GM21390 (cell line): ENCODE data around the gene COMP.
"Not testable (repeated sequence)": the region's sequence is repeated elsewhere in the genome, so short reads cannot be mapped to it uniquely, and the experiment has no call there.

Source experiments
- ATAC-seq: cut with Tn5 transposase; IDR thresholded peaks from one replicate; pipeline ENCODE4 v1.9.1; 2021; ENCODE audit not compliant: unreplicated experiment

Gene COMP

DNA sequence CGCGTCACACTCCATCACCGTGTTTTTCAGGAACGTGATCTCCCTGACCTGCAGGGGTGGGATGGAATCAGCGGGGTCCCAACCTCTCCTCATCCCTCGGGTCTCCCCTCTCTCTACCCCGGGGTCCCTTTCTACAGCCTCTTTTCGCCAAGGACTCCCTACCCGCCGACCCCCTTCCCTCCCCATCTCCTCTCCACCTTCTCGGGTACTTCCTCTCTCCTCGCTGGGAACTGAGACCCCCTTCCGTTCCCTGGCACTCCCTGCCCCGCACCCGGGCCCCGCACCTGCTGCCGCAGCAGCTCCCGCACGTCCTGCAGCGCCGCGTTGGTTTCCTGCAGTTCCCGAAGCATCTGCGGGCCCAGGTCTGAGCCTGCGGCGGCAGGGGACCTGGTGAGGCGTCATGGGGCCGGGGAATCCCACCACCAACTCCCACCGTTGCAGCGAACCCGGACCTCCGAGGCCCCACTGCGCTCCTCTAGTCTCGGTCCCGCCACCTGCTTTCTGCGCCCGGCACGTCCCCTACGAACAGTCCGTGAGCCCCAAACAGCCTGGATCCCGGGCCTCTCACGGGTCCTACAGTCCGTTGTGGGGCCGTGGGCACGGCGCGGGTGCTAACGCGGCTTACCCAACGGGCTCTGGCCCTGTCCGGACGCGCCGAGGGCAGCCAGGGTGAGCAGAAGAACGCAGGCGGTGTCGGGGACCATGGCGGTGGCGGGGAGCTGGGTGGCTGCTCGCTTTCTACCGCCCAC lies at the start of gene COMP:
Gene COMP (minus strand): TSS at position 740 of the 749 bp plus-strand sequence. CDS start 36 bp downstream, at position 704.
- no peak for ATAC-seq

DNA sequence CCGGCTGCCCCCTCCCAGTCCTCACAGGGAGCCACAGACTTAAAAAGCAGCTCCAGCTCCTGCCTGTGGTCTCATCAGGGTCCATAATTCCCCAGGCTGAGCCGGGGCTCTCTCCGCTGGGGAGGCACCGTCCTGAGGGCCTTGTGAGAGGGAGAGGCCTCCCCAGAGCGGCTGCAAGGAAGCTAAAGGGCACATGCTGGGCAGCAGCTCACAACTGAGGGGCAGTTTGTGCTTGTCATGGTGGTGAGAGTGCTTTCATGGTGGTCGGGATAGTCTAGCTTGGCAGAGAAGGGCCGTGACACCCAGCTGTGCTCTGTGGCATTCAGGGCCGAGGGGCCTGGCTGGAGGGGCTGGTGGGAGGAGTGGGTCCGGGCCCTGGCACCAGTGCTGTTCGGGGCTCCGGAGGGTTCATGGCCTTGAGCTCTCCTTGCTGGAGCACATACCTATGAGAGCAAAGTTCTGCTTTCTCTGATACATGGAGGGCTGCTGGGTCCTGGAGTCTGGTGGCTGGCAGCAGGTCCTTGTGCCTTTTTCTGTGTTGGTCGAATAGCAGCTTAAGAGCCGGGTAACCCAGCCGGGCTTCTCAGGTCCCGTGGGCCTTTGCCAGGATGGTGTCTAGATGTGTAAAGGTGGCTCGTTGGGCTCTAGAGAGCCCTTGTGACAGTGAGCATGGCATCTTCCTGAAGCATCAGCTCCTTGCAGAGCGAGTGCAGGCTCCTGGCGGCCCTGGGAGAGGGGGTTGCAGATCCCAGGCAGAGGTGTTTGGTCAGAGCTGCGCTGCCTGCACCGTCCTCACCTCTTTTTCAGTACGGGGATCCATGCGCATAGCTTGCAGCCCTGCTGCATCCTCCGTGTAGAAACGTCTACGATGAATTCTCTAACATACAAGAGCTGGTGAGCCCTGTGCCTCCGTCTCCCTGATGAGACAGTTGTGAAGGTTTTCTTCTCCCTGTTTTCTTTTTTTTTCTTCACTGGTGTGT lies 49.5 kb upstream of the COMP start:
- ATAC-seq: no peak

DNA sequence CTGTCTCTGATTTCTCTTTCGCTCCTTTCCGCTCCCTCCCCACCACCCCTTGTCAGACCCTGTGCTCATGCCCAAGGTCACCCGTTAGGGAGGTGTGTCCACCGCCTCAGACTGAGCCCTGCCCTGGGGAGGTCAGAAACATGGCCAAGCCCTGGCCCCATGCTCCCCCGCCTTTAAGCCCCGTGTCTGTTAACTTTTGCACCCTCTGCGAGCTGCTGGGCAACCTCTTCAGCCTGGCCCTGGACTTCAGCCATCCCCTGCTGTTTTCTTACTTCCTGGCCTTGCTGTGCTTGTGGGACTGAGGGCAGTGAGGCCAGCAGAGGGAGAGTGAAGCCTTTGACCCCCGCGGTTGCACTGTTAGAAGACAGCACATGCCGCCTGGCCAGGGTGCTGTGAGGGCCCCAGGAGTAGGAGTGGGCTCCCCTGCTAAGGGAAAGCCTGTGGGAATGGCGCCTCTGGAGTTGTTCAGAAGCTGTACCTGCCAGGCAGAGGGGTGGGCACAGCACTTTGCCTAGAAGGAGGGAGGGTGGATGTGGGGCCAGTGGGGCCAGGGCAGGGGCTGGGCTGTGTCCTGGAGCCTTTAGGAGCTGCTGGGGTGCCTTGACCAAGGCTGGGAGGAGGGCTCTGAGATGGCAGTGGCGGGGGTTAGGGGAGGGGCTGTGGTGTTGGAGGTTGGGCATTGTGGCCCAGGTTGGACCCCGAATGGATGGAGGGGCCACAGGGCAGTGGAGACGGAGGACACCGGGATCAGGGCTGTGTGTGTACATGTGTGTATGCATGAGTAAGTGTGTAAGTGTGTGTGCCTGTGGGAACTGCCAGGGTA lies 48.6 kb upstream of the COMP start:
- no peak for ATAC-seq

DNA sequence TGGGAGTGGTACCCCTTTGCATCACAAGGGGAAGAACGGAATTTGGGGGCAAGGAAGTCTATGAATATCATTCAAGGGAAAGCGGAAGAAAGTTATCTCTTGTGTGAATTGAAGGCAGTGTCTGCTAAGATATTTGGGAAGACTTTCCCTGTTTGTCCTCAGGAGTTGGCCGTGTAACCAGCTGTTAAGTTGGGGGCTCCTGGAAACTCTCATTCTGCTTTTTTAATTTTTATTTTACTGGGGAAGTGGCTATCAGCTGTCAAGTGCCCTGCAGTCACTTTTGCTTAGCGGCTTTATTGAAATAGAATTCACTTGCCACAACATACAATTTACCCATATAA lies 43.5 kb upstream of the COMP start:
- ATAC-seq: no peak

DNA sequence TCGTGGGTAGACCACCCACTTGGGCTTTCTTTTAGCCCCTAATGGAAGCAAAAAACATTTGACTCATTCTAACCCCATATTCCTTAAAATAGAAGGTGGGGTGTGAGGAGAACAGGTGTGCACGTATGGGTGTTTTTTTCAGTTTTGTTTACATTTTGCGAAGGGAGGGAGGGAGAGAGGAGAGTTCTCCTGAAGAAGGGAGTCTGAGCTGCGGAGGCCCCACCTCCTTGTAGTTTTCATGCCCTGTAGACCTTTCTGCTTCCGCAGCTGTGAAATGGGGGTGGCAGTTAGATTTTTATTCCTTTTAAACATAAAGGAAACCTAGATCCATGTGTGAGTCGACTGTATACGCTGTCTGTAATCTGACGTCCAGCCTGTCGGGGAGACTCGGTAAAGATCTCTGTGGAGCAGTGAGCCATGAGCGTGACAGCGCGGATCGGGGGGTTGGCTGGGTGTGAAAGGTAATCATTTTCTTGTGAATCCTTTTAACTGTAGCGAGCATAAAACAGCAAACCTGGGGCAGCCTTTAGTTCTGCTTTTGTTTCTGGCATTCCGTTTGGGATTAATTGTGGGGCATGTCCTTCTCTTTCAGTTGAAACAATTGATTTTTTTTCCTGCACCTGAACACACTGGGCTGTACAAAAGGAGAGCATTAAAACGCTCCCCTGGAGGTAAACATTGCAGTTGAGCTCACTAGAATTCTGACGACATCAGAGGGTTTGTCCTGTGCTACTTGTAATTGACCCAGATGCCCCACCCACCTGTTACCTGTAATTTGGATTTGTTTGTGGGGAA lies 42.9 kb upstream of the COMP start:
- ATAC-seq: no peak

DNA sequence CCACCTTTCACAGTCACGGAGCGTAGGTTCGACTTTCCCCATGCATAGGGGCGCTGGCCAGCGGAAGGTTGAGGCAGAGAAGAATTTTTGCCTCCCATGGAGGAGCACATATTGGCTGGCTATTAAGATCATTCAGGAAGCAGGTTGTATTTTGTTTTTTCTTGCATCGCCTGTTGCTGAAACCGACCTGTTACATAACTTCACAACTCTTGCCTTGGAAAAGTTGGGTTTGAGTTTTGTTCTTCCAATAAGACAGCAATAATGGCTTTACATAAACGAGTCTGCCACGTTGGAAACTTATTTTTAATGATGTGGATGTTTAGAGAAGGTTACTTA lies 42.0 kb upstream of the COMP start:
- ATAC-seq: no peak

DNA sequence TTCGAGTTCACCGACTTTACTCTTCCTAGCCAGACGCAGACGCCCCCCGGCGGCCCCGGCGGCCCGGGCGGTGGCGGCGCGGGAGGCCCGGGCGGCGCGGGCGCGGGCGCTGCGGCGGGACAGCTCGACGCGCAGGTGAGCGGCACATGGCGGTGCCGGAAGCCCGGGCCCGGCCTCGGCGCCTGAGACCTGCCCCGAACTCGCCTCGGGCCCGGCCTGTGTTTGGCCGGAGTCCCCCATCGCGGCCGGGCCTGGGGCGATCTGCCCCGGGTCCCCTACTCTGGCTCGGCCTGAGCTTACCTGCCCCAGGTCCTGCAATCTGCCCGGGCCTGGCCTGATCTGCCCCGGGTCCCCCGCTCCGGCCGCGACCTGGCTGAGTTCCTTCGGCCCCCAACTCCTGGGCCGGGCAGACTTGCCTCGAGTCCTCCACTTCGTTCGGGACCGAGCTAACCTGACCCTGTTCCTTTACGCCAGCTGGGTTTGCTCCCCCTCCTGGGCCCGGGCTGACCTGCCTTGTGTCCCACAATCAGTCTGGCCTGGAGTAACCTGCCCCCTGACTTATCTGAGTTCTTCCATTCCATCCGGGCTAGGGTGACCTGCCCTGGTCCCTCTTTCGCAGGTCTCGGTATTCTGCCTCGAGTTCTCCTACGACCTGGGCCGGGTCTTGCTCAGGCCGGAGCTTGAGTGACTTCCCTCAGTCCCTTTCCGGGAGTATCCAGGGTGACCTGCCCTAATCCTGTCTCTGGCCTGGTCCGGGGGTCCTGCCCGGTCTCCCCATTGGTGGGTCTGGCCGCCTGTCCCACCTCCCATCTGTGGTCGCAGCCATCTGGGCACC lies 41.4 kb upstream of the COMP start:
- peak; percentile 32 for ATAC-seq

DNA sequence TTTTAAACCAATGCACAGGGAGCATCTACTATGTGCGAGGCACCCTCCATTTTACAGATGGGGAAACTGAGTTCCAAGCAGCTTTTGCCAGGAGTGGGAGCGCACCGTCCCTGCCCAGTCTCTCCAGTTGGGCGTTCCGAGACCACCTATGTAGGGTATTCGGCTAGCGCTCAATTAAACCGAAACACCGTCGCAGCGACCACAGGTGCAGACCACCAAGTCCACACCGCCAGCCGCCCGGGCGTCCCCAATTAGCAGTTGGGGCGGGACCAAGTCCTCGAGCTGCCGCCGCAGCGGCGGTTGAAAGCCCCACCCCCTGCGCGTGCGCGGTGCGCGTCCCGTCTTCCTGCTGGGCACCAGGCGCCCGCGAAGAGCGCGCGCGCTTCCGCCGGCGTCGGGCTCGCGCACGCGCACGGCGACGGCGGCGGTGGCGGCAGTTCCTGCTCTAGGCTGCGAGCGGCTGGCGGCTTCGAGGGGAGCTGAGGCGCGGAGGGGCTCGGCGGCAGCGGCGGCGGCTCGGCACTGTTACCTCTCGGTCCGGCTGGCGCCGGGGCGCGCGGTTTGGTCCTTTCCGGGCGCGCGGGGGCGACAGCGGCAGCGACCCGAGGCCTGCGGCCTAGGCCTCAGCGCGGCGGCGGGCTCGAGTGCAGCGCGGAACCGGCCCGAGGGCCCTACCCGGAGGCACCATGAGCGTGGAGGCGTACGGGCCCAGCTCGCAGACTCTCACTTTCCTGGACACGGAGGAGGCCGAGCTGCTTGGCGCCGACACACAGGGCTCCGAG lies 40.6 kb upstream of the COMP start, which contains the start of gene UPF1:
Gene UPF1 (plus strand): TSS at position 436 of the 782 bp plus-strand sequence. CDS start 251 bp downstream, at position 687.
- ATAC-seq: peak; percentile 63

DNA sequence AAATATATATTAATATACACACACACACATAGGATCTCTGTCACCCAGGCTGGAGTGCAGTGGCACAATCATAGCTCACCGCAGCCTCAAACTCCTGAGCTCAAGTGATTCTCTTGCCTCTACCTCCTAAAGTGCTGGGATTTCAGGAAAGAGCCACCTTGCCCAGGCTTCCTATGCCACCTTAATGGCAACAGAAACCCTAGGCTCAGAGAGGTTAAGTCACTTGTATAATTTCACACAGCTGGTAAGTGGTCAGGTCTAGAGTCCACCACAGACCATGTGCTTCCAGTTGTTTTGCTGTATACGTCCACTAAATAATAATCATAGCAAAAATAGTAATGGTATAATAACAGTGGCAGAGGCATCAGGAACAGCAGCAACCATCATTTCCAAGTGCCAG lies 39.4 kb upstream of the COMP start:
- no peak for ATAC-seq

DNA sequence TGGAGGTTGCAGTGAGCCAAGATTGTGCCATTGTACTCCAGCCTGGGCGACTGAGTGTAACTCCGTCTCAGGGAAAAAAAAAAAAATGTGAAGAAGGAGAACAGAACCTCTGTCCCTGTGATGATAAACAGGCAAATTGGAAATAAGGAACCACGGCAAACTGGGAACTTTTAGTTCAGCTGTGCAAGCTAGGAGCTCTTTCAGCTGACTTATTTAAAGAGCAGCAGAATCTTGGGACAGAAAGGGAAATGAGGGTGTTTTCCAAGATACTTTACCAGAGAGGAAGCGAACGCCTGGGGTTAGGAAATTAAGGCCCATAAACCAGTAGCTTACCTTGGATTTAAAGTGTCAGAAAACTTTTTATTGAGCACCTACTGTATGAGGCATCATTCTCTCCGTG lies 37.7 kb upstream of the COMP start:
- ATAC-seq: no peak

DNA sequence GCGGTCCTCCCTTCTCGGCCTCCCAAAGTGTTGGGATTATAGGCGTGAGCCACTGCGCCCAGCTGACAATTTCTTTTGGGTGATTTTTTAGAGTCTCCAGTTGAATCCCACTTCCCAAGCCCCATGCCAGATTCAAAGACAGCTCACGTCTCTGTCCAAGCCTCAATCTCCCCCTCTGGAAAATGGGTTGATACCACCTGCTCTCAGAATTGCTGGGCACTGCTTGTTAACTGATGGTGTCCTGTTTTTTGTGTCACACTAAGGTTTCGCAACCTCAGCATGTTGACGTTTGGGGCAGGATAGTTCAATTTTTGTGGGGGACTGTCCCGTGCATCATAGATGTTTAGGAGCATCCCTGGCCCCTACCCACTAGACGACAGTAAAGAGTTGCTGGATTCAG lies 26.5 kb upstream of the COMP start:
- ATAC-seq: no peak

DNA sequence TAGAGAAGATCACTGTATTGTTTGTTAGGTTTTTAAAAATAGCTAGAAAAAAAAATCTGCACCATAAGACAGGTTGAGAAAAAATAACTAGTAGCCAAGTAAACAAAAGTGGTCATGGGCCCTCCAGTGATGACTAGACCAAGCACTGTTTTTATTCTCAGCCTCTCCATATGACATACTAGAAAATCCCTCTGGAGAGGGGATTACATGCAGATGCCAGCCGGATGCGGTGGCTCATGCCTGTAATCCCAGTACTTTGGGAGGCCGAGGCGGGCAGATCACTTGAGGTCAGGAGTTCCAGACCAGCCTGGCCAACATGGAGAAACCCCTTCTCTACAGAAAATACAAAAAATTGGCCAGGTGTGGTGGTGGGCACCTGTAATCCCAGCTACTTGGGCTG lies 25.5 kb upstream of the COMP start:
- ATAC-seq: not testable (repeated sequence)

DNA sequence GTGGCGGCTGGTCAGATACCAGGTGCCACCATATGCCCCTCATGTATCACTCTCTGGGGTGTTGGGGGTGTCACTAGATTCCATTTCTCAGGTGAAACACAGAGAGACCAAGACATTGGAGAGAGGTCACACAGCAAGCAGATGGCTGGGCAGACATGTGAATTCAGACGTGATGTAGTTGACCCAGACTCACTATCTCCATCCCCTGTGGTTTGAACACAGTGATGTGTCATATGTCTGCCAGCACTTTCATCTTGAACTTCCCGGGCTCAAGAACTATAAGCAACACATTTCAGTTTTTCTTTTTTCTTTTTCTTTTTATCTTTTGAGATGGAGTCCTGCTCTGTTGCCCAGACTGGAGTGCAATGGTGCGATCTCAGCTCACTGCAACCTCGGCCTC lies 24.6 kb upstream of the COMP start:
- ATAC-seq: no peak

DNA sequence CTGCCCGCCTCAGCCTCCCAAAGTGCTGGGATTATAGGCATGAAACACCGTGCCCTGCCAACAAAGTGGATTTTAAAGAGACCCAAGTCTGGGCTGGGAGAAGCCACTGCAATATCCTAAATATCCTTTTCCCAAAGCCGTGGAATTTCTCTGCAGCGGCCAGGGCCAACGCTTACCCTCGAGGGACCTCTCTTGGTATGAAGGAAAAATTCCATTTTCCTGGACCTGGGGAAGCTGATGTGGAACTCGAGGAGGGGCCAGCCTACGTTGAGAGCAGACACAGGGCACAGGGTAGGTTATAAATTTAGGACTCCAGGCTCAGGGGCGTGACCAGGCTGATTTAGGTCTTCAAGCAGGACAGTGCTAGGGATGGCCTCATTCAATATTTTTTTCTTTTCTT lies 23.0 kb upstream of the COMP start:
- no peak for ATAC-seq

DNA sequence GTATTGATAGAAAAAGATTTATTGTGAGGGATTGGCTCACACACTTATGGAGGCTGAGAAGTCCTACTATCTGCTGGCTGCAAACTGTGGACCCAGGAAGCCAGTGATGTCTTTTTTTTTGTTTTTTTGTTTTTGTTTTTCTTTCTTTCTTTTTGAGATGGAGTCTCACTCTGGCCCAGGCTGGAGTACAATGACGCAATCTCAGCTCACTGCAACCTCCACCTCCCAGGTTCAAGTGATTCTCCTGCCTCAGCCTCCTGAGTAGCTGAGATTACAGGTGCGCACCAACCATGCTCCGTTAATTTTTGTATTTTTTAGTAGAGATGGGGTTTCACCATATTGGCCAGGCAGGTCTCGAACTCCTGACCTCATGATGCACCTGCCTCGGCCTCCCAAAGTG lies 20.5 kb upstream of the COMP start:
- not testable (repeated sequence) for ATAC-seq

DNA sequence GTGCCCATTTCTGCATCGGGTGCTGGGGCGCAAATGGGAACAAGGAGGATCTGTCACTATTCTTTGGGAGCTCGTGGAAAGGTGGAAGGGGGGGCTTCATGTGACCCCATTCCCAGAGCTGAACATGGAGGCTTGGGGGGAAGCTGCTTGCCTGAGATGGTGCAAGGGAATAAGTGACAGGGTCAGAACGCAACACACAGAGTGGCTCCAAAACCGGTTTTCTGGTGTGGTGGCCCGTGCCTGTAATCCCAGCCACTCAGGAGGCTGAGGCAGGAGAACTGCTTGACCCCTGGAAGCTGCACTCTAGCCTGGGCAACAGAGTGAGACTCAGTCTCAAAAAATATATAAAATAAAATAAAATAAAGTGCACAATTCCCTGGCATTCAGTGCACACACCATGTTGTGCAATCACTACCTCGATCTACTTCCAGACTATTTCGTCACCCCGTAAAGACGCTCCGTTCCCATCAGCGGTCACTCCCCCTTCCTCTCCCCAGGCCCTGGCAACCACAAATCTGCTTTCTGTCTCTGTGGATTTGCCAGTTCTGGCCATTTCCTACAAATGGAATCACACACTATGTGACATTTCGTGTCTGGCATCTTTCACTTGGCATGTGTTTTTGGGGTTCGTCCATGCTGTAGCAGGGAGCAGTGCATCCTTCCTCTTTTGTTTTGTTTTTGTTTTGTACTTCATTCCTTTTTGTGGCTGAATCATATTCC lies 18.2 kb upstream of the COMP start:
- ATAC-seq: no peak

DNA sequence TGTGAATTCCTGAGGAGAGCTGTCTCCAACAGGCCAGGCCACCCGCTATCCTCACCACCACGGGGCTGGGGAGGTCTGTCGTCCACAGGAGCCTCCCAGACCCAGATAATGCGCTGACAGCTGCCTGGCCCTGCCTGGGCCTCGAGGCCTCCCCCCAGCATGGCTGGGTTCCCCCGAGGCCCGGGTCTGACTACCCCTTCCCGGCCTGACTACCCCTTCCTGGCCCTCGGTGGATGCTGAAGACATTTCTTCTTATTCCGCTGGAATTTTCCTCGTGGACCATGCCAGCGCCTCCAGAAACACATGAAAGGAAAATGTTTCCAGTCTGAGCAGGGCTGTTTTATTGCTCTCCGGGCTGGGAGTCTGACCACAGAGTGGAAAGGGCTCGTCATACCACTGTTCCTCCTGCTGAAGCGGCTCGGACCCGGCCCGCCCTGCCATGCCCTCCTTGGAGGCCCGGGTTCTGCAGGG lies 16.8 kb upstream of the COMP start:
- ATAC-seq: no peak

DNA sequence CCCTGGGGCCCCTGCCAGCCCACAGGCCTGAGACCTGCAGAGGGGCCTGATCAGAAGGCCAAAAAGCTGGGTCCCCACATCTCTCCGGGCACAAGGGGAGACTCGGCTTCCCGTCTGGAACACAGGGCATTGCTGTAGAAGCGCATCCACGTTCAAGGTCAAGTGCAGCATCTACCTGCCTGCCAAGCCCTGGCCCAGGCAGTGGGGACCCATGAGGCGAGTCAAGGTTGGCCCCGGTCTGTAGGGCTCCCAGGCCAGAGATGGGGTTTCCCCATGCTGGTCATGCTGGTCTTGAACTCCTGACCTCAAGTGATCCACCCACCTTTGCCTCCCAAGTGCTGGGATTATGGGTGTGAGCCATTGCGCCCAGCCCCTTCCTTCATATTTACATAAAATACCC lies 13.5 kb upstream of the COMP start:
- no peak for ATAC-seq
